HG02763 (cell line): ENCODE results near the gene DCC.
"Not testable (repeated sequence)": the region's sequence is repeated elsewhere in the genome, so short reads cannot be mapped to it uniquely, and the experiment has no call there.

Experiments
- ATAC-seq: cut with Tn5 transposase; IDR thresholded peaks from one replicate; pipeline ENCODE4 v1.9.1; 2021; ENCODE audit warnings: mild to moderate bottlenecking, moderate library complexity; ENCODE audit not compliant: unreplicated experiment

DCC gene

GRCh38 chr18:53443831-53444230 lies 1103.8 kb downstream of the DCC start:
- ATAC-seq = no peak

DNA sequence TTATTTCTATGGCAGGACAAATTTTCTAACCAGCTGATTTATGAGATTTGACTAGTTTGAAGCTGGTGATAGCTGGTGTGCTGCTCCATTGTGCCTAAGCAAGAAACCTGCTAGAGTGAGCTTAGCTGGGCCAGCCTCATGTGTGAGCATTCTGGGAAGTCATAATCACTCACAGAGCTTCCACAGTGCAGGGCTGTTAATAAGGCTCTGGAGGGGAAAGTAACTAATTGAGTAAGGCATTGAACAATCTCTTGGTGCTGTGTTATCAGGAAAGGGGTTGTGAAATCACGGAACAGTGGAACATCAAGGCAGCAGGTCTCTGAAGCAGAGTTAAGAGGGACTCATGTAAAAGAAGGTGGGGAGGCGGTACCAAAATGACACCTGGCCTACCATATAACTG lies 1111.9 kb downstream of the DCC start:
- no peak for ATAC-seq

DNA sequence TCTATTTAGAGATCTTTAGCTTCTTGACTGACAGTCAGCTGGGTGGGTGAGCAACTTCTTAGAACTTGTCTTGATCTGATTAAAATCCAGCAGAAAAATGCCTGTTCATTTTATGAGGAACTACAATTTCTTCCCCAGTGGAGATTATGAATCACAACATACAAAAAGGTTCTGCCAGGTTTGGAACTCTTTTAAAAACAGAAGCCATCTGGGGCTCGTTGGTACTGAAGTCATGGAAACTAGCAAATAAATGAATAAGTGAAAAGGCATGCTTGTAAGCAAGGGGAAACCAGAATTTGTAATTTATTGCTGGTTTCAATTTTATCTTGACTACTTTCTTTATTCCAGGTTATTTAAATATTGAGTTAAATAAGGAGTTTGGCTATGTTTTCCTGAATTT lies 1117.1 kb downstream of the DCC start:
- ATAC-seq = no peak

GRCh38 chr18:53458268-53458667 lies 1118.3 kb downstream of the DCC start:
- no peak for ATAC-seq

DNA sequence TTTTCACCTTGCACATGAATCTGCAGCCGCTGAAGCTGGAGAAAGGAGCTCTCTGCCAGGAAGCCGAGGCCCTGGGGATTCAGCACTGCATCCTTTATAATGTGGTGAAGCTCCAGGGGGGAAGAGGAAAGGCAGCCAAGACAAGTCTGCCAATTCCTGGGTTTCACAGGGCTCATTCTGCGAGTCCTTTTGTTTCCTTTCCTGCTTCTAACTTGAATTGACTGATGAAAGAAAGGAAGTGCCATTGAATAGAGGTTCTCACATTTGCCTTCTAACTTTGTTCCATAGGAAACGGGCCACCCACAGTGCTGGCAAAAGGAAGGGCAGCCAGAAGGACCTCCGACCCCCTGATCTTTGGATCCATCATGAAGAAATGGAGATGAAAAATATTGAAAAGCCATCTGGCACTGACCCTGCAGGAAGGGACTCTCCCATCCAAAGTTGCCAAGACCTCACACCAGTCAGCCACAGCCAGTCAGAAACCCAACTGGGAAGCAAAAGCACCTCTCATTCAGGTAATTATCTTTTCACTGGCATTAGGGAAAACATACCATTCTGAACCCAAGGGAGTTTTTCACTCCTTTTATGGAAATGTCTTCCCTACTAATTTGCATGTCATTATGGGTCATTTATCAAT lies 1119.1 kb downstream of the DCC start:
- no peak for ATAC-seq

DNA sequence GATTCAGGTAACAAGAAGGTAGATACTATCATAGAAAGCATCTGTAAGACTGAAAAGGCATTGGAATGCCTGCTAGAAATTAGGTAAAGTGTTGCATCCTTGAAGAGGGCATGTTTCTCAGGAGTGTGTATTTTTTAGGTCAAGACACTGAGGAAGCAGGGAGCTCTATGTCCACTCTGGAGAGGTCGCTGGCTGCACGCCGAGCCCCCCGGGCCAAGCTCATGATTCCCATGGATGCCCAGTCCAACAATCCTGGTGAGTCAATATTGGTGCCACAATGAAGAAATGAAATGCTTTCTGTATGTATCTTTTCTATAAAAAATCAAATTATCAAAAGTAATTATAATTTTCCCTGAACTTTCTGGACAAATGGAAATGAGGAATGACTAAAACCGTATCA lies 1127.8 kb downstream of the DCC start:
- ATAC-seq = no peak

DNA sequence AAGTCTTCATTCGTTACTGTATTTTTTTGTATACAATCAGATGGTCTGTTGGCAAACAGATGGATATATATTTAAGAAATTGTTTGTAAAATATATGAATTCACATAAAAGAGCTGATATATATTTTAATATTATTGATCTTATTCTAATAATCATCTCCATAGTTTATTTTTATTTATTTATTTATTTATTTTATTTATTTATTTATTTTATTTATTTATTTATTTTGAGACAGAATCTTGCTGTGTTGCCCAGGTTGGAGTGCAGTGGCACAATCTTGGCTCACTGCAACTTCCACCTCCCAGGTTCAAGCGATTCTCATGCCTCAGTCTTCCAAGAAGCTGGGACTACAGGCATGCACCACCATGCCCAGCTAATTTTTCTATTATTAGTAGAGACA lies 1128.2 kb downstream of the DCC start:
- not testable (repeated sequence) for ATAC-seq

DNA sequence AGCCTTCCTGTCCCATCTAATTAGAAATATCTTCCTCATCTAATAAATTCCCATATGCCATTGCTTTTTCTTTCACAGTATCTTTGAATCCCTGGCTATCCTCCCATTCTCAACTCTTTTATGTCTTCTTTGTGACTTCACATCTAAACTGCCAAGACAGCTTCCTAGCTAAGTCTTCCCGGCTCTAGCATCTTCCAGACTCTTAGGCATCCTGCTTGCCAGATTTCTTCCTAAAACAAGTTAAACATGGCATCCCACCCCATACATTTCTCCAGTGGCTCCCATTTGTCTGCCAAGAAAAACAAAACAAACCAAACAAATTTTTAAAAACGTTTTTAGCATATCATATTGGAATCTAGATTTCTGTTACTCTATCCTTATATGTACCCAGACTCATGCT lies 1132.5 kb downstream of the DCC start:
- ATAC-seq = no peak

- no peak for ATAC-seq
Observed at GRCh38 chr18:53478155-53478554, 1138.2 kb downstream of the DCC start.

GRCh38 chr18:53486296-53486695 lies 1146.3 kb downstream of the DCC start:
- ATAC-seq = no peak

GRCh38 chr18:53489266-53489665 lies 1149.3 kb downstream of the DCC start:
- no peak for ATAC-seq

- ATAC-seq = no peak
Observed at GRCh38 chr18:53490019-53490418, 1150.0 kb downstream of the DCC start.

DNA sequence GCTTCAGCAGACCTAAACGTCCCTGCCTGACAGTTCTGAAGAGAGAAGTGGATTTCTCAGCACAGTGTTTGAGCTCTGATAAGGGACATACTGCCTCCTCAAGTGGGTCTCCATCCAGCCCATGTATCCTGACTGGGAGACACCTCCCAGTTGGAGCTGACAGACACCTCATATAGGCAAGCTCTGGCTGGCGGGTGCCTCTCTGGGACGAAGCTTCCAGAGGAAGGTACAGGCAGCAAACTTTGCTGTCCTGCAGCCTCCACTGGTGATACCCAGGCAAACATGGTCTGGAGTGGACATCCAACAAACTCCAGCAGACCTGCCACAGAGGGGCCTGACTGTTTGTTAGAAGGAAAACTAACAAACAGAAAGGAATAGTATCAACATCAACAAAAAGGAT lies 1156.0 kb downstream of the DCC start:
- ATAC-seq = no peak

- no peak for ATAC-seq
Observed at GRCh38 chr18:53503914-53504441, 1164.0 kb downstream of the DCC start.

GRCh38 chr18:53508529-53508928 lies 1168.5 kb downstream of the DCC start:
- no peak for ATAC-seq

DNA sequence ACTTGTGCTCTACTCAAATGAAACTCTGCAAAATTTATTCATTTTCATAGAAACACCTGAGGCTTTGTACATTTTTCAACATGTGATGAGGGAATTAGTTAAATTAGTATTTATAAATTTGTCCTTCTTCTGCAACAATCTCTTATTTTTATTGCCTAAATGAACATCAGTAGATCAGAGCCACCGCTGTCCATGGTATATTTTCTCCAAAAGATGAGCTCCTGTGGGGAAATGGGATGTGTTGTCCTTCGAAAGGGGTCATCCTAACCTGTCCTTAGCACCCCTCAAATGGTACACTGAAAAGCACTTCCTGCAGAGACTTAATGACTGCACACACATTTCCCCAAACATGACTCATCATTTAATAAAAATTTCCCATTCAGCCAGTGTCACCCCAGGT lies 1169.9 kb downstream of the DCC start:
- ATAC-seq = no peak

GRCh38 chr18:53511725-53512124 lies 1171.7 kb downstream of the DCC start:
- ATAC-seq = not testable (repeated sequence)

DNA sequence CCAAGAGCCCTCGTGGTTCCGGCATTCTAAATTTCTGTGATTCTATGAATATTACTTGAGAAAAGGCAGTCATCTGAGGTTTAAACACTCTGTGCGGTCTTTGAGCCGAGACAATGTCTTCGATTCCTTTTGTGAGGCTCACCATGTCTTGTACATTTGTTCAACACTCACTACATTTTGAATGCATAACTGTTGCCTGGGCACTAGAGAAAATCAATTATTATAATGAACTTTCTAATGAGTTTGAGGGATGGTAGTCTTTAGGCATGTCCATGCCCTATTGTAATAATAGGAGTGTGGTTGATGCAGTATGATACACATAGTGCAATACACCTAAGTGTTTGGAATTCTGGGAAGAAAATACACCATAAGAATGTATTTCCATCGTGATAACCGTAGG lies 1181.1 kb downstream of the DCC start:
- no peak for ATAC-seq

DNA sequence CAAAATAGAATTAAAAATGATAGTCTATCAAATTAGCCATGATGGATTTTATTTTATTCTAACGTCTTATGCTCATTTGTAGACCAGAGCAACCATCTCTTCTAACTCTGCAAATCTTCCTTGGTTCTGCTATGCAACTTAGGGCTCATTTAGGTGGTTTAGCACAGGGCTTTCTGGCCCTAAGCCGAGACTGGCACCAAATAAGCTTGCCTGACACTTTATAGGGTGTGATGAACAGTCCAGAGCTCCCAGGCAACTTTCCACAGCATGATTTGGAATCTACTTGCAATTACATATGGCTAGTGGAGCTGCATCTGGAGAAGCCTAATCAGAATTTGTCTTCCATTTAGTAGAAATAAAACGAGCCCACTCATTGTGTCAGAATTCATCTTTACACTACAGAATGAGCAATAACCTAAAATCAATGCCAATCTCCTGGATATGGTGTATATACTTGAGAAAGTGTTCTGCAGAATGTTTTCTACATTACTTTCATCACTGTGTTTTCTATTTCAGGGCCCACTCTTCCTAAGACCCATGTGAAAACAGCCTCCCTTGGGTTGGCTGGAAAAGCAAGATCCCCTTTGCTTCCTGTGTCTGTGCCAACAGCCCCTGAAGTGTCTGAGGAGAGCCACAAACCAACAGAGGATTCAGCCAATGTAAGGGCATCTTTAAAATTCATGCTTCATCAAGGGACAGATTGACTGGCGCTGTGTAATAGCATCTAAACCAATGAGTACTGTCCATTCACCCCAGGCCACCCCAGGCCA lies 1186.3 kb downstream of the DCC start:
- ATAC-seq = no peak

- no peak for ATAC-seq
Observed at GRCh38 chr18:53527365-53527764, 1187.4 kb downstream of the DCC start.

DNA sequence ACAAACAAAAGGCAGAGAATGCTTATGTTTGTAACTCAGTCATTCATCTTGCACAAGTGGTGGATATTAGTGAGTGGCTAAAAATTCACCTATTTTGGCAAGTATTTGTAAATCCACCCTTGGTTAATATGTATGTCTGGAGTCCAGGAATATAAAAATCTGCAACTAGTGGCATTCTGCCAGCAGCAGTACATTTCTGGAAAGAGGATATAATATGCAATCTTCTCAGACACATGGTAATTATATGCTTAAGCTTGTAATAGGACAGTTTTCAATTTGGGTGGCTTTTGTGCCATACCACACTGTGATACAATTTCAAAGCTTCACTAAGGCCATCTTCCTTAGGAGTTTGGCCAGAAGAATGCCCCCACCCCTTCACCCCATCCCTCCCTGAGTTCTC lies 1191.2 kb downstream of the DCC start:
- ATAC-seq = no peak

- ATAC-seq = no peak
Observed at GRCh38 chr18:53531896-53532295, 1191.9 kb downstream of the DCC start.
